Transverse colon (tissue), 3 donors: Measurements from ENCODE around the gene FAM163A.

Experiments used
- EP300 ChIP-seq: sonication (generic); formaldehyde crosslinking; IDR thresholded peaks from one replicate; pipeline ENCODE4 v1.6.1; 2017; ENCODE audit warnings: antibody characterized with exemption, low read depth
- POLR2A ChIP-seq: fragments of 450-650 bp; IDR thresholded peaks from one replicate; pipeline ENCODE4 v1.6.1; 2016; ENCODE audit warnings: antibody characterized with exemption, mild to moderate bottlenecking, moderate library complexity
- POLR2AphosphoS5 ChIP-seq, 3 donors: sonication (generic); formaldehyde crosslinking; IDR thresholded peaks; one replicate each; pipeline ENCODE4 v1.6.1; 2016; ENCODE audit warnings: antibody characterized with exemption in 3 of 3

DNA sequence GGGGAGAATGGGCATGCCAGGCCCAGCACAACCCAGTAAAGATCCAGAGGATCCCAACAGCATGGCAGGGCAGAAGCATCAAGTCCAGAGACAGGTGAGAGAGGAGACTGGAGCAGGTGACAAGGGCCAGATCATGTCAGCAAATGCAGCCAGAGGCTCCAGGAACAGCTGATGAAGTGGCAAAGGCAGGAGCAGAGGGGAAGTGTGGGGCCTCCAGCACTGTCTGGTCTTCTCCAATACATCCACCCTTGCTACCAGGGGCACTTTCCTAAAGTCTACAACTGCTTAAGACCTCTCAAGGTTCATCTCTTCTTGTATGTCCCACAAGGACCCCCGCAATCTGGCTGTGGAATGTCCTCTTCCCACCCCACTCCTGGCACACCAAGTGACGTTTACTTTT is 17.4 kb downstream of the FAM163A start:
- TF ChIP-seq POLR2A (no peak), EP300 (no peak), POLR2AphosphoS5 (IDR thresholded peaks at IDR 0.05) (no peak)
